ENCODE results near the gene PTGDR.

Gene PTGDR

GRCh38 chr14:52266179-52266578 lies 1.3 kb upstream of the PTGDR start:
- no peak for DNase-seq

GRCh38 chr14:52266782-52267181 lies 716 bp upstream of the PTGDR start:
- no peak for DNase-seq

DNA sequence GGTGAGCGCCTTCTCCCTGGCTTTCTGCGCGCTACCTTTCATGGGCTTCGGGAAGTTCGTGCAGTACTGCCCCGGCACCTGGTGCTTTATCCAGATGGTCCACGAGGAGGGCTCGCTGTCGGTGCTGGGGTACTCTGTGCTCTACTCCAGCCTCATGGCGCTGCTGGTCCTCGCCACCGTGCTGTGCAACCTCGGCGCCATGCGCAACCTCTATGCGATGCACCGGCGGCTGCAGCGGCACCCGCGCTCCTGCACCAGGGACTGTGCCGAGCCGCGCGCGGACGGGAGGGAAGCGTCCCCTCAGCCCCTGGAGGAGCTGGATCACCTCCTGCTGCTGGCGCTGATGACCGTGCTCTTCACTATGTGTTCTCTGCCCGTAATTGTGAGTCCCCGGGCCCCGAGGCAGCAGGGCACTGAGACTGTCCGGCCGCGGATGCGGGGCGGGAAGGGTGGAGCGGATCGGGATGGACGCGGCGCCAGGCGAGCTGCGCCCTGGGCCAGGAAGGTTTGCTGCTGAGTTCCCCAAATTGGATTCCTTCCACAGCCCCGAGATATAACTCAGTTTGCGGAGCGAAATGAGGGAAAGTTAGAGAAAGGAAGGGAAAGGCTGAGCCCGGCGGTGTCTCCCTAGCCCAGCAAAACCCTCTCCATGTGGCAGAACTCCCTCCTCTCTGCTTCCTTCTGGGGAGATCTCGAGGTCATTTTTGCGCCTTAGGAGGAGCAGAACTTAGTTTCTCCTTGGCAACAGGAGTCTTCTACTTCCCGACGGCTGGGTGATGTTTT lies 972 bp downstream of the PTGDR start:
- no peak for DNase-seq

DNA sequence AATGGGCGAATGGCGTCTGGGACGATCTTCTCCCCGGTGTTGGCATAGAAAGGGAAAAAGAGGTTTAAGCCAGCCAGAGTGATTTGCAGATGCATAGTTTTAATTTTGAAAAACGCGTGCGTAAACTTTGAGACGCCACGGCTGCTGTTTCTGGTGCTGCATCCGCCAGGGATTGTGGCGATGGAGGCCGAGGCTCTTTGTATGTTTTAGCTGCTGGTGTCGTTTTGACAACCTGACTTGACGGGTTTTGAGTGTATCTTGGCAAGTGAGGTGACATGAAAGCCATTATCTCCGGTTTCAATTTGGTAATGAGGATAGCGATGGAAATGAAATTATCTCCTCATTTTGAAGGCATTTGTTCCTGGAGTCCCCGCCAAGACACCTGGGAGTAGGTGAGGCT lies 1.6 kb downstream of the PTGDR start:
- no peak for DNase-seq

DNA sequence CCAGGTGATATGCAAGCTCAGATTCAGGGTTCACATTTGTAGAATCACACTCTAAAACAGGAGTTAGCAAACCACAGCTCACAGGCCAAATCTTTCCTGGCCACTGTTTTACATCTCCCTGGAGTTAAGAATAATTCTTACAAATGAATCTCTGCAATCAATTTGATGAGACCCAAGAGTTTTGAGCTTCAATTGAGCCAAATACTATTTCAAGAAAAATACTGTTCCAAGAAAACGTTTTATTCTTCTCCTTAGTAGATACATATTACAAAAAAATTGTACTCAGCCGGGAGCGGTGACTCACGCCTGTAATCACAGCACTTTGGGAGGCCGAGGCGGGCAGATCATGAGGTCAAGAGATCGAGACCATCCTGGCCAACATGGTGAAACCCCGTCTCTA lies 2.5 kb downstream of the PTGDR start:
- DNase-seq: no peak

- no peak for DNase-seq
These were observed 4.0 kb downstream of the PTGDR start for GRCh38 chr14:52271538-52271937.

DNA sequence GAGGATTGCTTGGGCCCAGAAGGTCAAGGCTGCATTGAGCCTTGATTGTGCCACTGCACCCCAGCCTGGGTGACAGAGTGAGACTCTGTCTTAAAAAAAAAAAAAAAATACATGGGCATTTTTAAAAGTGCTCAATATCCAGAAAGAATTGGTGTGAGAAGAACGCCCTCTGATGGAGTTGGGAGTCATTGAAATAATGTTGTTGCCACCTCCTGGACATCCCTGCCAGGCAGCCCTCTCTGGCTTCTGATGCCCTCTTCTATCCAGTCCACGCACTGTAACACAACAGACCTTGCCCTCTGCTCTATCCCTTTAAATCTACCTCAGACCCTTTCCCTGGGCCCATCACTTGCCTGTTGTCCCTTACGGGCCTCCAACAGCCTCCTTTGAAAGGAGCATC lies 4.9 kb downstream of the PTGDR start:
- no peak for DNase-seq

GRCh38 chr14:52275372-52275771 lies 7.9 kb downstream of the PTGDR start:
- DNase-seq: no peak

- no peak for DNase-seq
These were observed 10.1 kb downstream of the PTGDR start for GRCh38 chr14:52277552-52277951.

- no peak for DNase-seq
These were observed 11.9 kb downstream of the PTGDR start for GRCh38 chr14:52279408-52279807.

- no peak for DNase-seq
These were observed 15.6 kb downstream of the PTGDR start for GRCh38 chr14:52283099-52283498.

DNA sequence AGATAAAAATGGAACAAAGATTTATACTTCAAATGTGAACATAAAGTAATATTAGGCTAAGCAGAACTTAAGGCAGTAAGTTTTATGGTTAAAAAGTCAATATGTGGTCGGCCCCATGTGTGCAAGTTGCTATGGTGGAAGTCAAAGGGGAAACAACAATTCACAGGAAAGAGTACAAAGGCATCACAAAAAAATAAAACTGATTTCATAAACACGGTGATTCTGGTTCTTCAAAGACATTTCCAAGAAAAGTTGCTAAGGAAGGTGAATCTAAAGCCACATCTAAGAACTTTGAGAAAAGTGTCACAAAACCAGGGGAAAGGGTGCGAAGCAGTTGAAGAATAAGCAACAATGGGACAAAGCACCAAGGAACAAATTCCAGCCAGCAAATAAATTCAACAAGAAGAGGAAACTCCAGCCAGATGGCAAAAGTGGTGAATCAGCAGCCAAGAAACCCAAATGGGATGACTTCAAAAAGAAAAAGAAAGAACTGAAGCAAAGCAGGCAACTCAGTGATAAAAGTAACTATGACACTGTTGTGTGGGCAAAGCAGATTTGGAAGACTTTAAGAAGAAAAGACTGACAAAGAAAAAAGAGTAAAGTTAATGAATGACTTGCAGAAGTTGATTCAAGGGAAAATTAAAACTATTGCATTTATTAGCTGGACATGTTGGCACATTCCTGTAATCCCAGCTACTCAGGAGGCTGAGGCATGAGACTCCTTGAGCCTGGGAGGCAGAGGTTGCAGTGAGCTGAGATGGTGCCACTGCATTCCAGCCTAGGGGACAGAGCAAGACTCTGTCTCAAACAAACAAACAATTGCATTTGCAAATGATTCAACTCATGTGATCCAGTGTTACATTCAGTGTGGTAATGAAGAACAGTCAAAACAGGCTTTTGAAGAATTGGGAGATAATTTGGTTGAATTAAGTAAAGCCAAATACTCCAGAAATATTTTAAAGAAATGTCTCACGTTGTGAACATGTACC lies 19.5 kb downstream of the PTGDR start:
- no peak for DNase-seq

GRCh38 chr14:52296378-52296777 lies 28.9 kb downstream of the PTGDR start:
- DNase-seq: no peak

DNA sequence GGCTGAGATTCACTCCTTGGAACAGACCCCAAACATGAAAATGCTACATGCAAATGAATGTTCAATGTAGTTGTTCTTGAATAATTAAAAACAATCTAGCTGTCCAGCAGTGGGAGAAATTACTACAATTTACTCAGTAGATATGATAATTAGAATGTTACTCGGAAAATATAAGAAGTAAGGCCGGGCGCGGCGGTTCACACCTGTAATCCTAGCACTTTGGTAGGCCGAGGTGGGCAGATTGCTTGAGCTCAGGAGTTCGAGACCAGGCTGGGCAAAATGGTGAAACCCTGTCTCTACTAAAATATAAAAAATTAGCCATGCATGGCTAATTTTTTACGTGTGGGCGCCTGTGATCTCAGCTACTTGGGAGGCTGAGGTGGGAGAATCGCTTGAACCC lies 31.3 kb downstream of the PTGDR start:
- DNase-seq: no peak

DNA sequence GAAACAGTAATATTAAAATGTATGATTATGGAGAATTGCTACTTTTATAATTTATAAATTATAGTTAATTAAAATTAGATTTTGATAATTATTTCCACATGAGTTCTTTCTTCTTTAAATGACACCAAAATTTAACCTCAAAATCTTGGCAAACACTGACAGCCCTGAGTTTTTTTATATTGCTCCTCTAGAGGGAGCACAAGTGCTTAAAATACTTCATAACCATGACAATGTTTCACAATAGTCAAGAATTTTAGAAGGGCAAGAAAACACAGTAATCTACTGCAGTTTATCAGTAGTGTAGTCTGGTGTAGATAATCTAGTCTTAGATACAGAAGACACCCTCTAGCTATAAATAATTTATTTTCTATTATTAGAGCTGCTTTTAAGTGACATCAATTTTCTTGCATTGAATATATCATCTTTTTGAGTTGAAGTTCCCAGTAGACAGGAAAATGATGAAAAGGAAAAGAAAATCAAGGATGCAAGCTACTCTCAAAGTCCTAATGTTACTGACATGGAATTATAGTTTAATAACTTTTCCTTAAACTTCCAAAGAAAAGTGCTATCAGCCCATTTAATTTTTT lies 32.3 kb downstream of the PTGDR start:
- DNase-seq: no peak

- DNase-seq: no peak
These were observed 35.7 kb downstream of the PTGDR start for GRCh38 chr14:52303236-52303635.

- DNase-seq: no peak
These were observed 36.9 kb downstream of the PTGDR start for GRCh38 chr14:52304248-52304904.

GRCh38 chr14:52305014-52305413 lies 37.5 kb downstream of the PTGDR start:
- no peak for DNase-seq

DNA sequence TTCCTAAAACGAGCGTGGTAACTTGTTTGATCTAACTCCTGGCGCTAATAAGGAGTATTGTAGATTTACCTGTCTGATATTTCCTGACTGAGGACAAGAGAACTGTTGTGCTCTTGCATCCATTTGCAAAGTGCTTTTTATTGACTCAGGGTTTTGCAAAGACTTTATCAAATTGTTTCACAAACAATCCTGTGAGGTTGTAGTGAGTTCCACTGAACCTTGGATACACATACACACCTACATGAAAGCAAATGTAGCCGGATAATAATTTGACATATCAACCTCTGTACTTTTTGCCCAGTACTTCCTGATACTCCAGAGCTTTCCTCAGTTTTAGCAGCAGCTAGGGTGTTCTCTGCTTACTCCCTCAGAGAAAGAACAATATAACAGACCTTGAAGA lies 39.9 kb downstream of the PTGDR start:
- DNase-seq: no peak

DNA sequence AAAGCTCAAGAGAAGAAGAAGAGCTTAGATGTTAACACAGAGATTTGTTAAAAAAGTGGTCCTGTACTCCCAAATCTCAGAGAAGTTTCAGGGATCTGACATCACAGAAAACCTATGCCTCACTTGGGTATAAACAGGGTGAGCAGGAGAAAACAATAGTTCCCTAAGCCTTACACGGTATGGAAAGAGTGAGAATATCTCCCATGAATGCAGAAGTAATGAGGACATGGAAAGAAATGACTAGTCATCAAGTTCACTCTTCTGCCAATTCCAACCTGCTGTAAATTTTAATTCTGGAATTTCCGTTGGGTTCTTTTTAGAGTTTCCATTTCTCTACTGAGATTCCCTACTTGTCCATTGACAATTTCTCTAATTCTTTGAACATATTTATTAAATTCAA lies 40.4 kb downstream of the PTGDR start:
- no peak for DNase-seq

DNA sequence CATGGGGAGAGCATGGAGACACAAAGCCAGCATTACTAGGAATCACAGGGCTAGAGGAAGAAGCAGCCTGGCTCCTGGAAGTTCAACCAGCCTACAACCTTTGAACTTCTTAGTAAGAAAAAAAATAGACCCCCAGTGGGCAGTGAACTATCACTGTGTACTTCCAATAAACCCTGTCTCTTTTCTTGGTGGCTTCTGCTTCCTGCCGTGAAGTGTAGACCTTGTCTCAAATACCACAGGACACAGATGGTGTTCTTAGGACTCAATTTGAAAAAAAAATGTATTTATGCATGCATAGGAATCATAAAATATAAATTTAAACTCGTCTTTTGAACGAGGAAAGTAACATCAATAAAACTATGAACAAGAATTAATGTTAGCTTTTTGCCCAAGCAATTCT lies 43.0 kb downstream of the PTGDR start:
- DNase-seq: no peak

DNA sequence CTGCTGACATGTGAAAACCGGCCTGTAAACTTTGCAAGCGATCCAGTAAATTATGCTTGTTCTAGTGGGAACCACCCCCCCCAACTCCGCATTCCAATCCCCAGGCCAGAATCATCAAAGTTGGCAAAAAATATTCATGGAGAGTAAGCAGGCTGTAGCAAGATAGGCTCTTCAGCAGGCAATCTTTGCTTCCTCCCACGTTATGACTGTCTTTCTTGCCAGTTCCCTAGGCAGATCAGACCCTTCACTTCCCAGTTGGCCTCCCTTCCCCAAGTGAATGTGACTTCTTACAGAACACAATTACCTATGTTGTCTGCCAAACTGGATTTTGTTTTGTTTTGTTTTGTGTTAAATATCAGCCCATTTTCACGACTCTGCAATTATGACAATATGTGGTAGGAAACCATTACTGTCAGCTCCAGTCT lies 45.4 kb downstream of the PTGDR start:
- peak; percentile 44 for DNase-seq

DNA sequence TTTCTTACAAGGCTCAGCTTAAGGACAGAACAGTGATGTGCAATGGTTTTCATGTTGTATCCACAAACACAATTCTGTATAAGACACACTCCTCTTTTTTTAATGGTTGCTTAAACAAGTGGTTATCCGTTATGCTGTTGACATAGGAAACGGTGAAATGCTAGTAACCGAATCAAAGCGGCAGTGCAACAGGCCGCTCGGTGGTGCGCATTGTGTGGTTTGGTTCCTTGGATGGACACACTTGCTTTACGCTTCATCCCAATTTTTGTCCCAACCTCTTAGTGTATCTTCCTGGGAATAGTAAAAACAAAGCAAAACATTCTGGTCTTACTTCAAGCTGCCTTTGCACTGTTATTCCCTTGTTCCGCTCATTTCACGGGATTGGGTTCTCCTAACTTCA lies 46.0 kb downstream of the PTGDR start:
- no peak for DNase-seq
